Loucy (cell line): ENCODE data around the gene VCAN.

Experiments used
- EZH2phosphoT487 ChIP-seq: fragments of 200-600 bp; IDR thresholded peaks from 2 replicates; pipeline ENCODE4 v1.6.1; 2018; ENCODE audit warnings: antibody characterized with exemption, mild to moderate bottlenecking, moderate library complexity, borderline replicate concordance
- TF ChIP-seq, protein P1 (sequence below): fragments of 200-600 bp; sonication (generic); conservative IDR thresholded peaks from 2 replicates; pipeline ENCODE4 v1.5.1; 2014; ENCODE audit warnings: mild to moderate bottlenecking, antibody characterized with exemption, low read length

DNA sequence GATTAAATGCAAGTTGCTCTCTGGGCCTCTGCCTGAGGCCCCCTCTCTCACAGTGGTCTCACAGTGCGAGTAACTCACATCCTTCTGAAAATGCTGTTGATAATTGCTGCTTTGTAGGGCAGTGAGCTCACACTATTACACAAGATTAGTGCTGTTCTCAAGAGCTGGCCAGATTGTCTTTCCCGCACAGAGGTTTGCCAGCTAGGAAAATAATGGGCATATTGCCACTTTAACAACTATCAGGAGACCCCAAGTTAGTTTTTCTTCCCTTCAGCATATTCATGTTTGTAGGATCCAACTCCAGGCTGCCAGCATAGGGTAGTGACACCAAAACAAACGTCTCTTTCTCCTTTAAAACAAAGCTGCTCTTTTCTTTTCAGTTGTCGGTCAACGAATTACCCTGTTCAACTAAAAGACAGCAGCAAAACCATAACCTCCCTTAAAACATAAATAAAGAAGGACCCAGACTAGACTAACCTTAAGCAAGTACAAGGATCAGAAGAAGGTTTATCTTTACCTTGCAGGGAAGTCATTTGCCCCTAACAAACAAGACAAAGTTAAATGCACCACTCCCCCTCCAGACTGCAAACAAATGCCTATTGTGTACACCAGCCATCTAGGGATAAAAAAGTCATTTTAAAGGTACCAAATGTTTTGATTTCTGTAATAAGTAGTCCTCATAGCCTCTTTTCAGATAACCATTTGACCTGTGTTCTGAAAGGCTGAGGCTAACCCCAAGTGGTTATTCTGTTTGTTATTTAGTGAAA, 91.4 kb downstream of the VCAN start:
- TF ChIP-seq, protein P1, sequence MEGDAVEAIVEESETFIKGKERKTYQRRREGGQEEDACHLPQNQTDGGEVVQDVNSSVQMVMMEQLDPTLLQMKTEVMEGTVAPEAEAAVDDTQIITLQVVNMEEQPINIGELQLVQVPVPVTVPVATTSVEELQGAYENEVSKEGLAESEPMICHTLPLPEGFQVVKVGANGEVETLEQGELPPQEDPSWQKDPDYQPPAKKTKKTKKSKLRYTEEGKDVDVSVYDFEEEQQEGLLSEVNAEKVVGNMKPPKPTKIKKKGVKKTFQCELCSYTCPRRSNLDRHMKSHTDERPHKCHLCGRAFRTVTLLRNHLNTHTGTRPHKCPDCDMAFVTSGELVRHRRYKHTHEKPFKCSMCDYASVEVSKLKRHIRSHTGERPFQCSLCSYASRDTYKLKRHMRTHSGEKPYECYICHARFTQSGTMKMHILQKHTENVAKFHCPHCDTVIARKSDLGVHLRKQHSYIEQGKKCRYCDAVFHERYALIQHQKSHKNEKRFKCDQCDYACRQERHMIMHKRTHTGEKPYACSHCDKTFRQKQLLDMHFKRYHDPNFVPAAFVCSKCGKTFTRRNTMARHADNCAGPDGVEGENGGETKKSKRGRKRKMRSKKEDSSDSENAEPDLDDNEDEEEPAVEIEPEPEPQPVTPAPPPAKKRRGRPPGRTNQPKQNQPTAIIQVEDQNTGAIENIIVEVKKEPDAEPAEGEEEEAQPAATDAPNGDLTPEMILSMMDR, result no peak
- TF ChIP-seq EZH2phosphoT487, result no peak
